HG03175 (cell line): Measurements from ENCODE around the gene PSMB10.

Experiments
- ATAC-seq: cut with Tn5 transposase; IDR thresholded peaks from one replicate; pipeline ENCODE4 v1.9.1; 2021; ENCODE audit warnings: mild to moderate bottlenecking, moderate library complexity; ENCODE audit not compliant: unreplicated experiment

PSMB10 gene

GRCh38 chr16:67964477-67965131, 28.0 kb upstream of the PSMB10 start:
- no peak for ATAC-seq

- ATAC-seq, result no peak
Observed at GRCh38 chr16:67963662-67964321, 27.1 kb upstream of the PSMB10 start.

GRCh38 chr16:67963292-67963661, 26.6 kb upstream of the PSMB10 start:
- ATAC-seq, result no peak

GRCh38 chr16:67962135-67962534, 25.5 kb upstream of the PSMB10 start:
- ATAC-seq, result no peak

- no peak for ATAC-seq
Observed at GRCh38 chr16:67961551-67961957, 24.9 kb upstream of the PSMB10 start.

GRCh38 chr16:67959536-67960329, 23.1 kb upstream of the PSMB10 start:
- ATAC-seq, result no peak

- no peak for ATAC-seq
Observed at GRCh38 chr16:67957622-67958021, 21.0 kb upstream of the PSMB10 start.

GRCh38 chr16:67954421-67955196, 18.0 kb upstream of the PSMB10 start:
- ATAC-seq, result no peak

- no peak for ATAC-seq
Observed at GRCh38 chr16:67953641-67954375, 17.2 kb upstream of the PSMB10 start.

GRCh38 chr16:67951485-67951884, 14.8 kb upstream of the PSMB10 start:
- no peak for ATAC-seq

- ATAC-seq, result no peak
Observed at GRCh38 chr16:67950335-67950843, 13.7 kb upstream of the PSMB10 start.

GRCh38 chr16:67949645-67950044, 13.0 kb upstream of the PSMB10 start:
- ATAC-seq, result no peak

GRCh38 chr16:67948015-67948414, 11.4 kb upstream of the PSMB10 start:
- ATAC-seq, result no peak

- no peak for ATAC-seq
Observed at GRCh38 chr16:67946966-67947558, 10.4 kb upstream of the PSMB10 start.

- ATAC-seq, result no peak
Observed at GRCh38 chr16:67946128-67946569, 9.5 kb upstream of the PSMB10 start.

- no peak for ATAC-seq
Observed at GRCh38 chr16:67945392-67945933, 8.8 kb upstream of the PSMB10 start.

- ATAC-seq, result no peak
Observed at GRCh38 chr16:67944690-67945391, 8.2 kb upstream of the PSMB10 start.

- ATAC-seq, result no peak
Observed at GRCh38 chr16:67943619-67944504, 7.2 kb upstream of the PSMB10 start, which contains the start of gene LCAT. LCAT (minus strand) TSS chr16:67944120; CDS start chr16:67944101, 19 bp downstream.
